Endodermal cell (in vitro differentiated cells): ENCODE measurements around the gene ERLIN1. TPM values are rescaled to one million over a fixed set of nuclear protein-coding genes. Genes with fewer than 3 reads are reported as not detected.

Source experiments
- DNase-seq: peaks from one replicate; pipeline ENCODE4 v3.0.0-alpha.2; 2017
- H3K27ac ChIP-seq: 2 replicates; pipeline ENCODE4 v1.5.1; 2013; ENCODE audit warnings: mild to moderate bottlenecking, low read depth, low read length, moderate library complexity
- H3K27me3 ChIP-seq: 2 replicates; pipeline ENCODE4 v1.6.1; 2013; ENCODE audit warnings: mild to moderate bottlenecking, low read length, moderate library complexity; ENCODE audit not compliant: insufficient read depth, control insufficient read depth, poor library complexity, severe bottlenecking
- H3K36me3 ChIP-seq: 2 replicates; pipeline ENCODE4 v1.7.0; 2013; ENCODE audit warnings: mild to moderate bottlenecking, low read length, moderate library complexity; ENCODE audit not compliant: control insufficient read depth, insufficient read depth
- H3K4me1 ChIP-seq: one replicate; pipeline ENCODE4 v1.7.0; 2013; ENCODE audit warnings: low read length; ENCODE audit not compliant: control insufficient read depth, insufficient read depth
- H3K4me3 ChIP-seq: 2 replicates; pipeline ENCODE4 v1.5.1; 2013; ENCODE audit warnings: mild to moderate bottlenecking, low read length, moderate library complexity
- H3K9ac ChIP-seq: 2 replicates; pipeline ENCODE4 v1.6.1; 2013; ENCODE audit warnings: mild to moderate bottlenecking, low read length, moderate library complexity; ENCODE audit not compliant: poor library complexity, severe bottlenecking; ENCODE audit errors: extremely low read depth
- H3K9me3 ChIP-seq: 2 replicates; pipeline ENCODE4 v1.6.1; 2013; ENCODE audit warnings: mild to moderate bottlenecking, low read length, moderate library complexity; ENCODE audit not compliant: control insufficient read depth
- H3K27ac Mint-ChIP-seq: 2 replicates; pipeline ENCODE4 v1.8.0; 2020; ENCODE audit warnings: mixed read lengths
- H3K27me3 Mint-ChIP-seq: 2 replicates; pipeline ENCODE4 v1.8.0; 2021; ENCODE audit warnings: mild to moderate bottlenecking, mixed read lengths; ENCODE audit not compliant: insufficient read depth
- H3K36me3 Mint-ChIP-seq: 2 replicates; pipeline ENCODE4 v1.8.0; 2020; ENCODE audit warnings: low read depth, mixed read lengths
- H3K4me1 Mint-ChIP-seq: 2 replicates; pipeline ENCODE4 v1.8.0; 2020; ENCODE audit warnings: mixed read lengths
- H3K4me3 Mint-ChIP-seq: 2 replicates; pipeline ENCODE4 v1.8.0; 2020; ENCODE audit warnings: mild to moderate bottlenecking, moderate library complexity, mixed read lengths
- H3K9me3 Mint-ChIP-seq: 2 replicates; pipeline ENCODE4 v1.8.0; 2020; ENCODE audit warnings: mild to moderate bottlenecking, mixed read lengths
- WGBS, 2 experiments: methylation state at CpG; one replicate each; pipeline versions ENCODE4 v1.1.5 to v1.1.7; 2013; ENCODE audit warnings: missing lambda C conversion rate in 2 of 2, mixed read lengths in 1 of 2; ENCODE audit not compliant: insufficient coverage in 1 of 2, insufficient read length in 1 of 2; 5-methylcytosine and 5-hydroxymethylcytosine counted together
- total RNA-seq, 2 donors: library from RNA; stranded (reverse); fragmentation: NEBNext Ultra II Directional in 1 of 2; extraction: Animal tissue kit (Norgen Biotek cat#: 25700) in 1 of 2; gene quantifications; 2 replicates in 1 of 2; 3 replicates in 1 of 2; pipeline ENCODE4 v1.2.1, GENCODE V29; 2021
- TF ChIP-seq, protein P1 (sequence below): fragments of 200-600 bp; sonication (generic); conservative IDR thresholded peaks from 2 replicates; pipeline ENCODE4 v1.5.0; 2021; ENCODE audit warnings: antibody characterized with exemption, mild to moderate bottlenecking

The ERLIN1 gene
- total RNA-seq, 2 donors from 2014 or later: 35.0 to 42.6 TPM

DNA sequence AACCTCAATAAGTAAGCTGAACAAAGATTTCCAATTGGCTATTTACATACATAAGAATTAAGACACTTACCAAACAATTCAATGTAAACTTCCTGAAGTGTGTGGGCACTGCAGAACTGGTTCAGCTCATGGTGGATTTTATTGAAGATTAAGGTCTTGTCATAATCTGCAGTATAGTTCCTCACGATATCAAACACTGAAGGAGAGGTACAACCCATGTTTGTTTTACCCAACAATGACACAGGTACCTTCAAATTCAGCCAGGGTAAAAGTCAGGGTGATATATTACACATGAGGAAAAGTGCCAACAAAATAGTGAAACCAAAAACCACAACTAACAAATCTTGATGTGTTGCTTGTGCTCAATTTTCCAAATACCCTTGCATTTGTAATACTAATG, 10.0 kb downstream of the ERLIN1 start:
- H3K4me1 ChIP-seq: no peaks in the 10 kb centered on the region
- H3K27me3 ChIP-seq: no peaks in the 10 kb centered on the region
- Mint-ChIP-seq H3K4me1 (peaks cover 2% of the 10 kb centered on the region), H3K4me3 (no peak overlapping the region), H3K36me3 (peaks cover 54% of the 10 kb centered on the region), H3K27me3 (no peaks in the 10 kb centered on the region), H3K27ac (no peak overlapping the region), H3K9me3 (peaks cover 3% of the 10 kb centered on the region)
- no peak for DNase-seq
- H3K27ac ChIP-seq: no peak overlapping the region
- TF ChIP-seq, protein P1, sequence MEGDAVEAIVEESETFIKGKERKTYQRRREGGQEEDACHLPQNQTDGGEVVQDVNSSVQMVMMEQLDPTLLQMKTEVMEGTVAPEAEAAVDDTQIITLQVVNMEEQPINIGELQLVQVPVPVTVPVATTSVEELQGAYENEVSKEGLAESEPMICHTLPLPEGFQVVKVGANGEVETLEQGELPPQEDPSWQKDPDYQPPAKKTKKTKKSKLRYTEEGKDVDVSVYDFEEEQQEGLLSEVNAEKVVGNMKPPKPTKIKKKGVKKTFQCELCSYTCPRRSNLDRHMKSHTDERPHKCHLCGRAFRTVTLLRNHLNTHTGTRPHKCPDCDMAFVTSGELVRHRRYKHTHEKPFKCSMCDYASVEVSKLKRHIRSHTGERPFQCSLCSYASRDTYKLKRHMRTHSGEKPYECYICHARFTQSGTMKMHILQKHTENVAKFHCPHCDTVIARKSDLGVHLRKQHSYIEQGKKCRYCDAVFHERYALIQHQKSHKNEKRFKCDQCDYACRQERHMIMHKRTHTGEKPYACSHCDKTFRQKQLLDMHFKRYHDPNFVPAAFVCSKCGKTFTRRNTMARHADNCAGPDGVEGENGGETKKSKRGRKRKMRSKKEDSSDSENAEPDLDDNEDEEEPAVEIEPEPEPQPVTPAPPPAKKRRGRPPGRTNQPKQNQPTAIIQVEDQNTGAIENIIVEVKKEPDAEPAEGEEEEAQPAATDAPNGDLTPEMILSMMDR: no peak
- peaks cover 66% of the 10 kb centered on the region for H3K36me3 ChIP-seq
- no peak overlapping the region for H3K9ac ChIP-seq
- peaks cover 11% of the 10 kb centered on the region for H3K9me3 ChIP-seq
- WGBS, 2 experiments: 88% methylated on average over 1 of the region's 1 CpG; no CpG with 5 or more reads in 1 of the 2 experiments
- H3K4me3 ChIP-seq: no peak overlapping the region

DNA sequence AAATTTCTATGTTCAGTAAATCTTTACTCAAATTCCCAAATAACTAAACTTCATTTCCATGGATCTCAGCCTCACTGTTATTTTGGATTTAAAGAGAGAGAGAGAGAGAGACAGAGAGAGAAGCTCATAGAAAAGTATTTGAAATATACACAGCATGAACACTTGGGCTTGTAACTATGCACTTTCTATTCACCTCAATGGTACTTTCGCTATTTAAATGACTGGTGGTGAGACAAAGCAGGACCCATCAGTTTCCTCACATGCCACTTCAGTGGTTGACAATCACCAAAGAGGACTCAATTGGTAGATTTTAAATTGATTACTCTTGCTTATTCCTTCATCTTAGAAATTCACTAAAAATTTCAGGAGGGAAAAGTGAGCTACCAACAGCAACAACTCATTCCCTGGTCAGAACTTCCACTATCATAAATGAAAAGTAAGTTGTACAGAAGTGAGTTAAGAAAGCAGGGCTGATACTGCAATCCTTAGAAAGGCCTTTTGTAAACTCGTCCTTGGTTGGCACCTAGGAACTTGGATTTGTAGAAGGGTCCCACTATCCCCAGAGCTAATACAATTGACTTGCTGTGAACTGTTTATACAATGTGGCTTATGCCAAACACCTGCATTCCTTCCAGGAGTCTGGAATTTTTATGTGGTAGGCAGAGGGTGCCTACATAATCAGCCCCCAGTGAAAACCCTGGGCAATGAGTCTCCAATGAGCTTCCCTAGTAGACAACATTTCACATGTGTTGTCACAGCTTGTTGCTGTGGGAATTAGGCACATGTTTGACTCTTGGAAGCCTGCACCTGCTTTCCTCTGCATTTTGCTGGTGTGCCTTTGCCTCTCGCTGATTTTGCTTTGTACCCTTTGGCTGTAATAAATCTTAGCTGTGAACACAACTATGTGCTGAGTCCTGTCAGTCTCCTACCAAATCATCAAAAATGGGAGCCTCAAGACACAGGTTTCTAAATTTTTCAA, 10.8 kb downstream of the ERLIN1 start:
- Histone ChIP-seq H3K36me3 (peaks cover 71% of the 10 kb centered on the region), H3K4me3 (no peak overlapping the region), H3K9ac (no peak overlapping the region), H3K27ac (no peak overlapping the region), H3K9me3 (peaks cover 11% of the 10 kb centered on the region), H3K27me3 (no peaks in the 10 kb centered on the region), H3K4me1 (no peaks in the 10 kb centered on the region)
- peaks cover 3% of the 10 kb centered on the region for H3K9me3 Mint-ChIP-seq
- no peak for DNase-seq
- no peaks in the 10 kb centered on the region for H3K27me3 Mint-ChIP-seq
- 91% methylated on average over 3 of the region's 3 CpGs for WGBS, 2 experiments
- TF ChIP-seq, protein P1: no peak
- peaks cover 58% of the 10 kb centered on the region for H3K36me3 Mint-ChIP-seq
- no peak overlapping the region for H3K27ac Mint-ChIP-seq
- peaks cover 2% of the 10 kb centered on the region for H3K4me1 Mint-ChIP-seq
- no peak overlapping the region for H3K4me3 Mint-ChIP-seq

DNA sequence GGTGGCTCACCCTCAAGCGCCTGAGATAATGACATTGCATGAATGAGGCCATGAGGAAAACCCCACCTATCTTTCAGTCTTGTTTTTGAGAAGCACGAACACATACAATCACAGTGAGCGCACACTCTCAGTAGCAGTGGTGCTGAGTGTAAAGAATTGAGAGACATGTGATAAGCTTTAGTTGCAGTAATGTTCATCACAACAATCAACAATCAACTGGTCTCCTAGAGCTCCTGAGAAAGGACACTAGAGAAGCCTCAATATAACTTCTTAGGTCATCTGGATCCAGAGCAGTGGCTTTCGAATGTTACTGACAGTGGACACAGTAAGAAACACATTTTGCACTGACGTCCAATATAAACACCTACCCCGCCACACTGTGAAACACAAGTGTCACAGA, 12.8 kb downstream of the ERLIN1 start:
- H3K36me3 Mint-ChIP-seq: peaks cover 62% of the 10 kb centered on the region
- H3K9ac ChIP-seq: no peak overlapping the region
- peaks cover 3% of the 10 kb centered on the region for H3K9me3 Mint-ChIP-seq
- peaks cover 7% of the 10 kb centered on the region for H3K4me1 Mint-ChIP-seq
- peaks cover 62% of the 10 kb centered on the region for H3K36me3 ChIP-seq
- TF ChIP-seq, protein P1: no peak
- H3K27ac Mint-ChIP-seq: no peak overlapping the region
- no peaks in the 10 kb centered on the region for H3K27me3 ChIP-seq
- H3K9me3 ChIP-seq: peaks cover 11% of the 10 kb centered on the region
- H3K4me1 ChIP-seq: peaks cover 3% of the 10 kb centered on the region
- H3K4me3 ChIP-seq: no peak overlapping the region
- no peak for DNase-seq
- 94 to 95% methylated on average over 5 to 6 of the region's 6 CpGs for WGBS, 2 experiments
- no peak overlapping the region for H3K4me3 Mint-ChIP-seq
- H3K27ac ChIP-seq: no peak overlapping the region
- H3K27me3 Mint-ChIP-seq: no peaks in the 10 kb centered on the region
